ENCODE measurements around the gene IFT122.

GRCh38 chr3:129532261-129532660 is 92.2 kb downstream of the IFT122 start:
- TF ChIP-seq CTCF (IDR thresholded peaks at IDR 0.05) (no peak), POLR2A (IDR thresholded peaks at IDR 0.05) (no peak), POLR2AphosphoS5 (IDR thresholded peaks at IDR 0.05) (no peak)
